HFF-Myc (cell line): ENCODE data around the gene ACP3.

ENCODE experiments used
- DNase-seq: peaks from one replicate; pipeline ENCODE4 v3.0.0-alpha.2; 2011; ENCODE audit warnings: low read depth; ENCODE audit errors: extremely low read depth
- H3K4me3 ChIP-seq: replicated peaks from 2 replicates; pipeline ENCODE4 v1.5.1; 2011; ENCODE audit warnings: low read depth, mild to moderate bottlenecking, control low read depth, low read length
- TF ChIP-seq, protein P1 (sequence below): IDR thresholded peaks from 2 replicates; pipeline ENCODE4 v1.5.1; 2012; ENCODE audit warnings: mild to moderate bottlenecking, low read depth, low read length, control low read depth; ENCODE audit errors: missing control alignments

ACP3 gene, protein sequence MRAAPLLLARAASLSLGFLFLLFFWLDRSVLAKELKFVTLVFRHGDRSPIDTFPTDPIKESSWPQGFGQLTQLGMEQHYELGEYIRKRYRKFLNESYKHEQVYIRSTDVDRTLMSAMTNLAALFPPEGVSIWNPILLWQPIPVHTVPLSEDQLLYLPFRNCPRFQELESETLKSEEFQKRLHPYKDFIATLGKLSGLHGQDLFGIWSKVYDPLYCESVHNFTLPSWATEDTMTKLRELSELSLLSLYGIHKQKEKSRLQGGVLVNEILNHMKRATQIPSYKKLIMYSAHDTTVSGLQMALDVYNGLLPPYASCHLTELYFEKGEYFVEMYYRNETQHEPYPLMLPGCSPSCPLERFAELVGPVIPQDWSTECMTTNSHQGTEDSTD

DNA sequence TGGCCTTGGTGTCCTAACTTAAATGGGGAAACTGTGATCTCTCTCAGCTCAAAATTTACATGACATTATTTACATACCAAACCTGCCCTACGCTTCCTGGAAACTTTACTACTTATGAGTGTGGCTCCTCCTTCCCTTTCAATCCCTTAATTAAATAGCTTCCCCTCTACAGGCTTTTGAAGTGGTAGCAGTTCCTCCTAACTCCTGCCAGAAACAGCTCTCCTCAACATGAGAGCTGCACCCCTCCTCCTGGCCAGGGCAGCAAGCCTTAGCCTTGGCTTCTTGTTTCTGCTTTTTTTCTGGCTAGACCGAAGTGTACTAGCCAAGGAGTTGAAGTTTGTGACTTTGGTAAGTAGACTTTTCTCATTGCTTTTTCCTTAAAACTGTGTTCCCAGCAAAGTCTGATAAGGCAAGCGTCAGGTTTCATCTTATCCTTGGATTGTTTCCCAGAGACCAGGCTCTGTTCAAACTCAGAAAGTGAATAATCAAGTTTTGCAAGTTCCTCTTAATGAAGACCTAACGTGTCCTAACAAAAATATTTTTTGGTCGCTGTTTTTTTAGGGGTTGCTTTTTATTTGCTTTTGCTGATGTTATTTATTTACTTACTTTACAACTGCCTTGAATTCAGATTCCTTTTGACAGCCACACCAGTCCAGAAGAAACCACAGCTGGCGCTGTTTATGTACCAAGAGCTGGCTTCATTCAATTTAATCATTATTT is at the start of gene ACP3:
ACP3 (plus strand) TSS at position 179 of the 720 bp plus-strand sequence; CDS start at position 229, 50 bp downstream.
- peak; percentile 36 for DNase-seq
- peak within 1 kb of the TSS; percentile 12 for H3K4me3 ChIP-seq
- TF ChIP-seq, protein P1, sequence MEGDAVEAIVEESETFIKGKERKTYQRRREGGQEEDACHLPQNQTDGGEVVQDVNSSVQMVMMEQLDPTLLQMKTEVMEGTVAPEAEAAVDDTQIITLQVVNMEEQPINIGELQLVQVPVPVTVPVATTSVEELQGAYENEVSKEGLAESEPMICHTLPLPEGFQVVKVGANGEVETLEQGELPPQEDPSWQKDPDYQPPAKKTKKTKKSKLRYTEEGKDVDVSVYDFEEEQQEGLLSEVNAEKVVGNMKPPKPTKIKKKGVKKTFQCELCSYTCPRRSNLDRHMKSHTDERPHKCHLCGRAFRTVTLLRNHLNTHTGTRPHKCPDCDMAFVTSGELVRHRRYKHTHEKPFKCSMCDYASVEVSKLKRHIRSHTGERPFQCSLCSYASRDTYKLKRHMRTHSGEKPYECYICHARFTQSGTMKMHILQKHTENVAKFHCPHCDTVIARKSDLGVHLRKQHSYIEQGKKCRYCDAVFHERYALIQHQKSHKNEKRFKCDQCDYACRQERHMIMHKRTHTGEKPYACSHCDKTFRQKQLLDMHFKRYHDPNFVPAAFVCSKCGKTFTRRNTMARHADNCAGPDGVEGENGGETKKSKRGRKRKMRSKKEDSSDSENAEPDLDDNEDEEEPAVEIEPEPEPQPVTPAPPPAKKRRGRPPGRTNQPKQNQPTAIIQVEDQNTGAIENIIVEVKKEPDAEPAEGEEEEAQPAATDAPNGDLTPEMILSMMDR: no peak

DNA sequence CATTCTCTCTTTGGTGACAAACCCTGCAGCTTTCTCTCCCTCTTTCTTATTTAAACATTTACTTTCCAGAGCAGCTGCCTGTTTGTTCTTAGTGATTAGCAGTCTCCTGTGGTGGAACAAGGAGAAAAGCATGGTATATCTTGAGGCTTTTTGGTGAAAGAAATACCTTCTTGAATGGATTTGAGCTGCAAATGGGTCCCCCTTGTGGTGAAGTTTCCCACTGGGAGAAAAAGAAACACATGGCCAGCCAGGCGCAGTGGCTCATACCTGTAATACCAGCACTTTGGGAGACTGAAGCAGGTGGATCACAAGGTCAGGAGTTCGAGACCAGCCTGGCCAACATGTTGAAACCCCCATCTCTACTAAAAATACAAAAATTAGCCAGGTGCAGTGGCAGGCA is 48.3 kb upstream of the ACP3 start:
- TF ChIP-seq, protein P1: peak; percentile 49
- no peak overlapping the region for H3K4me3 ChIP-seq
- DNase-seq: no peak

DNA sequence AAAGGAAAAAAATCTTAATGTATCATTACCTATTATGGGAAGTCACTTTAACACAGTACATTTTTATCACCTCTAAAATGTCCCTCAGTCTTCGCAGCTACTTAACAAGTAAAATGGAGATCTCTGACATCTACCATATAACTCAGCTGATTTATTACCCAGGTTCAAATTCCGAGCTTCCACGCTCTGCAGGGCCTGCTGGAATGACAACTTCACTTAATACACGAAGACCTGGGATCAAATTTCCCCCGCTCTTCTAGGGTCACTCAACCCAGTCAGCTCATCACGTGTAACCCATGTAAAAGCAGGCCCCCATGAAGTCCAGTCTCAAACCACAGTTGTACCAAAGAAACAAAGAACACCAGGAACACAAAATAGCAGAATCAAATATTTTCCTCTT is 44.2 kb upstream of the ACP3 start:
- DNase-seq: no peak
- TF ChIP-seq, protein P1: no peak
- H3K4me3 ChIP-seq: no peak overlapping the region

DNA sequence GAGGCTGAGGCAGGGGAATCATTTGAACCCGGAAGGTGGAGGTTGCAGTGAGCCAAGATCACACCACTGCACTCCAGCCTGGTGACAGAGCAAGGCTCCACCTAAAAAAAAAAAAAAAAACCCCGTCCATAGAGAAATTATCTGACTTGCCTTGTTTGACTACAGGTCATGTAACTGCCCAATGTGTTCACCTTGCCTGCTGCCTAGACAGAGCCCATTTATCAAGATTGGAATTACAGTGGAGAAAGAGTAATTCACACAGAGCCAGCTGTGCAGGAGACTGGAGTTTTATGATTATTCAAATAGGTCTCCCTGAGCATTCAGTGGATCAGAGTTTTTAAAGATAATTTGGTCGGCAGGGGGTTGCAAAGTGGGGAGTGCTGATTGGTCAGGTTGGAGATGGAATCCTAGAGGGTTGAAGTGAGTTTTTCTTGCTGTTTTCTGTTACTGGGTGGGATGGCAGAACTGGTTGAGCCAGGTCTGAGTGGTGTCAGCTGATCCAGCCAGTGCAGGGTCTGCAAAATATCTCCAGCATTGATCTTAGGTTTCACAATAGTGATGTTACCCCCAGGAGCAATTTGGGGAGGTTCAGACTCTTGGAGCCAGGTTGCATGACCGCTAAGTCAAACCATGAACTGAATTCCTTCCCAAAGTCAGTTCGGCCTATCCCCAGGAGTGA is 40.8 kb upstream of the ACP3 start:
- no peak for DNase-seq
- TF ChIP-seq, protein P1: no peak
- no peak overlapping the region for H3K4me3 ChIP-seq

DNA sequence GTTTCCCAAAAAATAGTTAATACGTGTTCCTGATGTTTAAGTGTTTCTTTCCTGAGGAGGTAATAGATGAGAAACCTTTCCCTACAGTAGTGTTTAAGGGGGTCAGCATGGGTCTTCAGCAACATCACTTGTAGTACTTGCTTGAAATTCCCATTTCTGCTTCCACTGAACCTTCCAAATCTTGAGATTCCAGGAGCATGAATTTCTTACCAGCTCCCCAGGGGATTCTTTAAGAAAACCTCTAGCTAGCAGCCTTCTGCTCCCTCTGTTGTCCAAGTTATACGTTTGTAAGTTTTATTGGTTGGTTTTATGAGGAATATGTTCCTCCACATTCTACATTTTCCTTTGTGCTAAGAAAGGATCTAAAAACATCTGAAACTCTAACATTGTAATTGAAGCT is 38.2 kb upstream of the ACP3 start:
- H3K4me3 ChIP-seq: no peak overlapping the region
- TF ChIP-seq, protein P1: no peak
- DNase-seq: no peak

DNA sequence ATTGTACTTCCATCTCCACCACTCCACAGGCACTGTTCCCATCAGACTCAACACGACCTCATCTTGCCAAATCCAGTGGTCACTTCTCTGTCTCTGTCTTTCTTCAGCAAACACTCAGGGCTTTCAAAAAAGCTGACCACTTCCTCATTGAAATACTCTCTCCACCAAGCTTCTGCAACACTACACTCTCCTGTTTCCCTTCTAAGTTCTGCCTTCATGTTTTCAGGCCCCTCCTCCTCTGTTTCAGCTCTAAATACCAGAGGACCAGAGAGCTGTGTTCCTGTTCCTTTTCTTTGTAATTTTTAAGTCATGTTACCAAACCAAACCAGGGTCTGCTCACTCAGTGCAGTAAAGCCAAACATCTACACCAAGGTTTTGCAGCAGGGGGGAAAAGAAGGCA is 33.8 kb upstream of the ACP3 start:
- TF ChIP-seq, protein P1: no peak
- no peak for DNase-seq
- no peak overlapping the region for H3K4me3 ChIP-seq
